GM21786 (cell line): ENCODE data around the gene KRT83.
"Not testable (repeated sequence)": the region's sequence is repeated elsewhere in the genome, so short reads cannot be mapped to it uniquely, and the experiment has no call there.

Experiments
- ATAC-seq: cut with Tn5 transposase; IDR thresholded peaks from one replicate; pipeline ENCODE4 v1.9.1; 2021; ENCODE audit not compliant: unreplicated experiment

The KRT83 gene

DNA sequence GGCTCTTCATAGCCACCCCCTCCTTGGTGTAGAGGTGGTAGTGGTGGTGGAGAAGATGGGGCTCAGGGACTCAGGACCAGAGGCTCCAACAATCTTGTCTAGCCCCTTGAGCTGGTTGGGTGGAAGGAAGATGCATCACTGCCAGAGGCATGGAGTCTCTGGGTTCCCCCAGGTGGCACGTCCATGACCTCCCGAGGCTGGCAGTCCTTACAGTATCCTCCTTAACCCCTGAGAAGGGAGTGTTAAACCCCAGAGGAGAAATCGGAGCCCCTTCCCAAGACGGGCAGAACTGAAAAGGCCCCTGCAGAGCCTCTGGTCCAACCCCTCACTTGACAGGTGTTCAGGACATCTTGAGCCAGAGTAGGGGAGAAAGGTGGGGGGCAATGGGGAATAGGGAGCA lies 9.1 kb downstream of the KRT83 start:
- ATAC-seq, result no peak

DNA sequence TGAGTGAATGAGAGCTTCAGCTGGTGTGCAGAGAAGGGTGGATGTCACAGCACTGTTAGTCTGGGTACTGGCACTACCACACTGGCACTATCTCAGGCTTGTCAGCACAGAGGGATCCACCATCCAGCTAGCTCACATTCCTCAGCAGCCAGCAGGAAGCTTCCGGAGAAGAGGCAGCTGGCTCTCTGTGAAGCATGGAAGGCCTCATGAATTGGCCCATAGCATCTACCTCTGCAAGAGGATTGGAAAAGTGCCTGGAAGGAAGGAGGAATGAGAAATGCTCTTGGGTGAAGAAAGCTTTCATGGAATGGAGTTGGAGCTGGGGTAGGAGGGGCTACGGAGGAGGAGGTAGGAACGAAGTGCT lies 9.9 kb downstream of the KRT83 start:
- ATAC-seq, result no peak

DNA sequence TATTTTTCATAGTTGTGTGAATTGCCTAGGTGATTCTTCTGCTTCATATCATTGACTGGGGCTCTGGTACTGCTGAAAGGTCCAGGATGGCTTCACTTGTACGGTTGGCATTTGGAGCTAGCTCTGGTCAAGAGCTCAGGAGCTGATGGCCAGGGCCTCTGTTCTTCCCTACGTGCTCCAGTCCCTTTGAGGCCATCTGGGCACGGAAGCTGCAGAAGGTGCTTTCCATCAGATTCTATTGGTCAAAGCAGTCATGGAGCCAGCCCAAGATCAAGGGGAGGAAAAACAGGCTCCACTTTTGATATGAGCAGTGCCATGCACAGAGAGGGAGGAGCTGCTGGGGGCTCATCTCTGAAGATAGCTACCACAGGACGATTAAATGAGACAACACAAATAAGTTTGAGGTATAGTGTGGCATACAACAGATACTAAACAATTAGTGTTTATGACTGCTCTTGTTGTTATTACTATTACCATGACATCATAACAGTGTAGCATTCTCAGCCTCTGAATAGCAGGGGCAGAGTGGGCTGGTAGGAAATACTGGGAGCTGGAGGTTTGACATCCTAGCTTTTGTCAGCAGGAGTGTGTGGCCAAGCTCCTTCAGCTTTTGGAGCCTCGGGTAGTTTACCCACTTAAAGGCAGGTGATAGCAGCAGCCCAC lies 10.4 kb downstream of the KRT83 start:
- ATAC-seq, result no peak

DNA sequence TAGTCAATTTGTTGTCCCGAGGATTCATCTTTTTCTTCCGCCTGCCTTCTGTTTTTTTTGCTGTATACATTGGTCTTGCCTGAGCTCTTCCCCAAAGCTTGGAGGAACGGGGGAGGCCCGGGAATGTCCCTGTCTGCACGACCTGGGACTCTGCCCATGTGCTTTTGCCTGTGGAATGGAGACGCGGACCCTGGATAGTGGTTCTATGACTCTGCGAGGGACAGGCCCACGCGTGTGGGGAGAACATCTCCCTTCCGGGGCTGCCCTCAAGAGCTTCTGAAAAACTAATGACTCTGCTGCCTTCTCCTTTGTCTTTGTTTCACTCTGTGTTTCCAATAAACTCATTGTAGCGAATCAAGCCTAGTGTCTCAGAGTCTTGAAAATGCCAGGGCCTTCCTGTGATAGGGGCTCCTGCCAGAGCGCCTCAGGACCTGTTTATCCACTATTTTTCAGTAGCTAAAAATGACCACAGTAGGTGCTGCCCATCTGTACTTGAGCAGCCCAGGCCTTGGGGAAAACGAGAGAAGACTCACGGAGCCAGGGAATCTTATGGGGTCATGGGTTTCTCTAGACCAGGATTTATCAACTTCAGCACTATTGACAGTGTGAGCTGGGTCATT lies 12.3 kb downstream of the KRT83 start:
- no peak for ATAC-seq

DNA sequence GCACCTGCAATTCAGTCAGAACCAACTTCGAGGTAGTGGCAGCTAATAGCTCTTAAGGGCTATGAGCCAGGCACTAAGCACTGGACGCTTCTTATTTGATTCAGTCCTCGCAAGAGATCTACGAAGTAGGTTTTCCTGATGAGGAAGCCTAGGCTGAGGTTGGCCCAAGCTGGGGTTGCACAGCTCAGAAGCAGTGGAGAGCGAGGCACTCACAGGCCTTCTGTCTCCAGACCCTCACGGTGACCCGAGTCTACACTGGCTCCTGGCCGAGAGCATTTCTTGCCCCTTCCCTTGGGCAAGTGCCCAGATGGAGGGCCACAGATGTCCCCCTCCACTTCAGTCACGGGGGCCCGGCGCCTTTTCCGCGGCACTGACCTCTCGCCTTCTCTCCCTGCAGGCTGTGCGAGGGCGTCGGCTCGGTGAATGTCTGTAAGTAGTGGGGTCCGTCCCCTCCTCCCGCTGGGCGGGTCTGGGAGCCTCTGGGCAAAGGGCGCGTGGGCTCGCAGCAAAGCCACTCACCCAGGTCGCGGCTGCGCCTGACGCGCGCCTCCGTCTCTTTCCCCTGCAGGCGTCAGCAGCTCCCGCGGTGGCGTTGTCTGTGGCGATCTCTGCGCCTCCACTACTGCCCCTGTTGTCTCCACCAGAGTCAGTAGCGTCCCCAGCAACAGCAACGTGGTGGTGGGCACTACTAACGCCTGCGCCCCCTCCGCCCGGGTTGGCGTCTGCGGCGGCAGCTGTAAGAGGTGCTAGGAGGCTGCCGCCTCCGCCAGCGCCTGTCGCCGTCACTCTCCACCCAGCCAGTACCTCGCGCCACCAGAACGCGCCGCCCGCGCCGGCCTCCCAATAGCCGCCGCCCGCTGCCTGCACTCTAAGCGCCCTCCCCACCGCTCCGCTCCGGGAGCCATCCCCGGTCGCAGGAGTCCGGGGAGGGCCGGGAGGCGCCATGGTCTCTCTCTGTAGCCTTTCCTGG lies 13.1 kb downstream of the KRT83 start:
- ATAC-seq, result no peak

DNA sequence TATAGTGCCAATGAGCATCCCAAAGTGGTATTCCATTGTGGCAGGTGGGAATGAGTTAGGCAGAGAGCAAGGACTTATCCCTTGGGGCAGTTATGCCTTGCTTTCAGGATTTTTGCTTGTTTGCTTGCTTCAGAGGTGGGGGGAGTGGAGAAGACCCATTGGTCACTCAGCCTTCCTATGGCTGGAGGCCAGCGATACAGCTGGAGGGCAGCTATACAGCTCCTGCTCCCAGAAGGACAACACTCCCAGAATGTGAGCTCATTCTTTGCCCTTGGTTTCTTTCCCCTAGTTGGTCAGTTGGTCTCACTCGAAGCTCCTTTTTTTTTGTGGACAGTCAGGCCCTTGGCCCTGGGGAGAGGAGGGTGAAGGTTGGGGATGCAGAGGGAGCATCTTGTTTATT lies 14.5 kb downstream of the KRT83 start:
- ATAC-seq, result no peak

DNA sequence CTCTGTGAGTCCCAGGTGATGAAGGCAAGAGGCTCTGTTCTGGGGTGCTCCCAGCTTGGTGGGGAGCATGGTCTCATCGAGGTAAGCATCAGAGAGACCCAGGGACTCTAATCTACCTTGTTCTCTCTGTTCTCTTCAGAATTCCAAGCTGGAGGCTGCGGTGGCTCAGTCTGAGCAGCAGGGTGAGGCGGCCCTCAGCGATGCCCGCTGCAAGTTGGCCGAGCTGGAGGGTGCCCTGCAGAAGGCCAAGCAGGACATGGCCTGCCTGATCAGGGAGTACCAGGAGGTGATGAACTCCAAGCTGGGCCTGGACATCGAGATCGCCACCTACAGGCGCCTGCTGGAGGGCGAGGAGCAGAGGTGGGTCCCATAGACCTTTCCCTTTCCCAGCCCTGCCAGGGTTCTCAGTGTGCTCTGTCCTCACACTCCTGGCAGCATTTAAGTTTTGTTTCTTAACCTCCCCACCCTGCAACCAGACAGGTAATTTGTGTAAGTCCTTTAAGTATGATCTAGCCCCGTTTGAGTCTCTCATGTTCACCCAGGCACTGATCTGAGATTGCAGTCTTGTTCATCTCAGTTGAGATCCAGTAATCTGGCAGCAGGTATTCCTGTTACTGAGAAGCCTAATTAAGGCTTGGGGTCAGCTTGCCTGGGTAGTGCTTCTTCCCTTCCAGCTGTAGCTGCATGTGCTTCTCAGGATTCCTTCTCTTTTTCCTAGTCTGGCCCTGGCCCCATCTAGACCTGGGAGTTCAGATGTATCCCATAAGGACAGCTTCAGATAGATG lies 15.1 kb downstream of the KRT83 start:
- no peak for ATAC-seq

DNA sequence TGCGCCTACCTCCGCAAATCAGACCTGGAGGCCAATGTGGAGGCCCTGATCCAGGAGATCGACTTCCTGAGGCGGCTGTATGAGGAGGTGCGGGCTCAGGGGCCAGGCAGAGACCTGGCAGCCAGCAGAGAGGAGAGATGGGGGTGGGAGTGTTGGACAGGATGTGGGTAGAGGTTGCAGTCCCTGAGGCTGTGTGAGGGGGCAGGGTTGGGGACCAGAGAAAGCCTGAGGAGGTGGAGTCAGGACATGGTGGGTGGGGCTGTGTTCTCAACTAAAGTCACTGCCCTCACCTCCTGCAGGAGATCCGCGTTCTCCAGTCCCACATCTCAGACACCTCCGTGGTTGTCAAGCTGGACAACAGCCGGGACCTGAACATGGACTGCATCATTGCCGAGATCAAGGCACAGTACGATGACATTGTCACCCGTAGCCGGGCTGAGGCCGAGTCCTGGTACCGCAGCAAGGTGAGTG lies 16.2 kb downstream of the KRT83 start:
- ATAC-seq, result peak; percentile 77

DNA sequence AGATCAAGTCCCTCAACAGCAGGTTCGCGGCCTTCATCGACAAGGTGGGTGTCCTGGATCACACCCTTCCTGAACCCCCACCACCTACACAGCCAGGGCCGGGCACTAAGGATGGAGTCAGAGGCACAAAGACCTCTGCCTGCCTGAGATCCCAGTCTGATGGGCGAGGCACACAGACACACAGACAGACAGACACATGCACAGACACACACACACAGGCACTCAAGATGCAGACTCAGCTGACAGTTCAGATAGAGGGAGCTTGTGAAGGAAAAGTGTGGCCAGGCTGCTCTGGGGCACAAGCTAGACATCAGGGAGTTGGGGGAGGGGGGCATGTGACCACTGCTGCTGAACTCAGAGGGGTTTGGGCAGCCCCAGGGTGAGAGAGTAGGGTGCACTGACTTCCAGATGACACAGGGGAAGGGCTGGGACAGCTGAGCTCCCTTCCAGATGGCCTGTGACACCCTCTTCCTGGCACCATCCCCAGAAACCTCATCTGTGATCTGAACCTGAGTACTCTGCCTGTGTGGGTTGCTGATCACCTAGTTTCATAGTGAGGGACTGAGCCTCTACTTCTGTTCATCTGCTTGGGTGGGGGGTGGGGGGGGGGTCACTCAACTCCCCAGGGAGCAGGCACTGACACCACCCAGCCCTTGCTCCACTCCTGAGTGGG lies 18.8 kb downstream of the KRT83 start:
- ATAC-seq, result not testable (repeated sequence)

DNA sequence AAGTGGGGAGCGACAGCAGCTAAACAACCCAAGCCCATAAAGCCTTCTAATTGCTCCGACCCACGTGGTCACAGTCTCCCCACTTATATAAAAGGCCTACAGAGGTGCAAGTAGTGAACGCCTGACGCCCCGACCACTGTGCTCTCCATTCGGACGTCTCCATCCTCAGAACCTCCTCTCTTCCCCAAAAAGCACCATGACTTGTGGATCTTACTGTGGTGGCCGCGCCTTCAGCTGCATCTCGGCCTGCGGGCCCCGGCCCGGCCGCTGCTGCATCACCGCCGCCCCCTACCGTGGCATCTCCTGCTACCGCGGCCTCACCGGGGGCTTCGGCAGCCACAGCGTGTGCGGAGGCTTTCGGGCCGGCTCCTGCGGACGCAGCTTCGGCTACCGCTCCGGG lies 19.5 kb downstream of the KRT83 start:
- not testable (repeated sequence) for ATAC-seq

DNA sequence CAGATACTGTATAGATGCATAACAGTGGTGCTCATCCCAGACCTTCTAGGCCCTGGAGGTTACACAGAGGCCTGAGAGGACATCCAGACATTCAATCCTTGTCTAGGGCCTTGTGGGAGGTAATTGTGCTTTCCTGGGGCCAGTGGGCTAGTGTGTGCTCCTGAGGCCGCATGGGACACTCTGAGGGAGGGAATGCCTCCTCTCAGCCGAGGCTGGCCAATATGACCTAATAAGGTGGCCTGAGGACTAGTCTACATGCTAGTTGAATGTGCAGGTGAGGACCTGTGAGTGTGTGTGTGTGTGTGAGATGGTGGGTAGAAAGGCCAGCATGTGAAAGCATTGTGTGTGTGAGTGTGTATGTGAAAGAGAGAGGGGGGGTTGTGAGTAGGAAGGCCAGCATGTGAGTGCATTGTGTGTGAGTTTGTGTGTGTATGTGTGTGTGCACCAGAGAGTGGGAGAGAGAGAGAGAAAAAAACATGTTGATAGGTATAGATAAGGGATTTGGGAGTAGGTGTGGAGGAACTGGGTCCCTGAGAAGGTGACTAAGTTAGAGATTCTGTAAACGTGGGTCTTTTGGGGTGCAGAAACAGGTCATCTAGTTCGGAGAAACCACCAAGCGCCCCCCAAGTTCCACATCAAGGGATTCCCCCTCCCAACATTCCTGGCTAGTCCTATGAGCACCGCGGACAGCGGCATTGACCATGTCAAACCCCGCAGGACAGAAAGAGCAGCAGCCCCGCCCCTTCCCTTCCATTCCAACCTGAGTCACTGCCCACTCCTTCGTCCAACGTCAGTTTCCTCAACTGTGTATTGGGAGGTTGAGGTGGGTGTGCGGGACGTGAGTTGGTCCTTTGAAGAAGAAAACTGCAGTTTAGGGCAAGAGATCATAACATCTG lies 20.2 kb downstream of the KRT83 start:
- ATAC-seq, result no peak

DNA sequence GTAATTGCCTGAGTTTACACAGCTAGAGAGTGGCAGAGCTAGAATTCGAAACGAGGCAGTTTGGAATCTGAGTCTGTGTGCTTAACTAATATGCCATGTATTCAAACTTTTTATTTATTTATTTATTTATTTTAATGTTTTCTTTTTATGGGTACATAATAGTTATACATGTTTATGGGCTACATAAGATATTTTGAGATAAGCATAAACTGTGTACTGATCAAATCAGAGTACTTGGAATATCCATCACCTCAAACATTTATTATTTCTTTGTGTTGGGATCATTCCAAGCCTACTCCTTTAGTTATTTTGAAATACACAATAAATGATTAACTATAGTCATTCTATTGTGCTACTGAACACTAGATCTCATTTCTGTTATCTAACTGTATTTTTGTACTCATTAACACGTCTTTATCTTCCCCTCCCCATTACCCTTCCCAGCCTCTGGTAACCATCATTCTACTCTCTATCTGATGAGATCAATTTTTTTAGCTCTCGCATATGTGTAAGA lies 22.5 kb downstream of the KRT83 start:
- ATAC-seq, result no peak

DNA sequence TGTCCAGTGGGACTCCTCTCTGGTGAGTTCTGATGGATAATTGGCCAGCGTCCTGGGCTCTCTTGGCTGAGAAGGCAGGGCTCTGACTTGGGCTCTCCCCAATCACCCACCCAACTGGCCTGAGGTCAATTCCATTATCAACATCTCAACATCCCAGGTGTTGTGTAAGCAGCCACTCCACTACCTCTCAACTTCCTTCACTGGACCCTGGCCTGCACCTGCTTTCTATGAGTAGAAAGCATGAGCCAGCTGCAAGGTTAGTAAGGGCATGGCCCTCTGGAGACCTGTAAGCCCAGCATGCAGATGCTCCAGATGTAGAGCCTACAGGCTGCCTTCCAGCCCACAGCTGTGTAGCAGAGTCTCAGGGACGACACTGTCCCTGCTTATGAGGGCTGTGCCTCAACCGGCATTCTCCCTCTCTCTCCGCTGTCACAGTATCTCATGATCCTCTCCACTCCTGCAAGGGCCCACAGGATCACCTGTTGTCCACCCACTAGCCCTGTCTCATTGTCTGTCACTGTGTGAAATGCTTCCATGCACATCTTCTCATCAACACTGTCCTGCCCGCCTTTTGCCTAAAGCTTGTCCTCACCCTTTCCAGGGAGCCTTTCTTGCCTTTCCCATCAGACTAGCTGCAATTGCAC lies 24.5 kb downstream of the KRT83 start:
- ATAC-seq, result no peak

DNA sequence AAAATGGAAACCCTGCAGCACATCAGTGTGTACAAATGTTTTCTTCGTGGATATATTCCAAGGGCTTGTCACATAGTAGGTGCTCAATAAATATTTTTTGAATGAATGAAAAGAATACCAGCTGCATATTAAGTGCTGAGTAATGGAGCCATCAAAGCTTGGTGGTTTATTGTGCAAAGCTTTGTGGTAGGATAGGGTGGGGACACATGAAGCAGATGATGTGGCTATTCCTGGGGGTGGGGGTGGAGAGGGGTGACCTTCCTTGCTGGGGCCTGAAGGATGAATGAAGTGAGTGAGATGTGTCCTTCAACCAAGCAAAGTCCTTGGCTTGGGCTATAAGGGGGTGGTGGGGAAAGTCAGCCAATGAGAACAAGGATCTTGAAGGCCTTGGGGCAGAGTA lies 25.5 kb downstream of the KRT83 start:
- ATAC-seq, result no peak

DNA sequence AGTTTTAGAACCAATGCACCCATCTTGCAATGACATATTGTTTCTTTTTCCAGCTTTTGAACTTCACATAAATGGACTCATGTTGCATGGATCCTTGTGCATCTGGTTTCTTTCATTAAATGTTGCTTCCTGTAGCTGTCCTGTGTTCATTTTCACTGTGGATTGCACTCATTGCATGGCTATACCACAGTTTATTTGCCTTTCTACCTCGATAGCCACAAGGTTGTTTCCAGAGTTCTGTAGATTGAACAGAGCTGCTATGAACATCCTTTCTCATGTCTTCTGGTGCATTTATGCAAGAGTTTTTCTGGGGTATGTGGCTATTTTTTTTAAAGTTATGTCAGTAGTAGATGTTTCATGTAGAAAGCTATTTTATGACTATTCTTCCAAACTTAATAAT lies 26.4 kb downstream of the KRT83 start:
- ATAC-seq, result no peak

DNA sequence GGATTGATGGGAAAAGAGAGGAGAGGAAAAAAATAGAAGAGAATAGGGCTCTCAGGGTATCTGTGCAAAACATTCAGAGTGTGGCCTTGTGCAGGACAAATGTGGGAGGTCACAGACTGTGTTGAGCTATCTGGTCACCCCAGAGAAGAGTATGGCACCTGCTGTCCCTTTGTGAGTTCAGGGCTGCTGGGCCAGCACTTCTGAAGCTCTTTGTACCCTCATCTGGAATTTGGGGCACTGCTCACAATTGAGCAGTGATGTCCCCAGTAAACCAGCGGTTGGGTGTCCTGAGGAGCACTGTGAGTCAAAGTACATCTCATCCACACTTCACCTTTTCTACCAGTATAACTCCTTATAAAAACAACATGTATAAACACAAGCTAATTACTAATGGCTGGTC lies 27.3 kb downstream of the KRT83 start:
- no peak for ATAC-seq

DNA sequence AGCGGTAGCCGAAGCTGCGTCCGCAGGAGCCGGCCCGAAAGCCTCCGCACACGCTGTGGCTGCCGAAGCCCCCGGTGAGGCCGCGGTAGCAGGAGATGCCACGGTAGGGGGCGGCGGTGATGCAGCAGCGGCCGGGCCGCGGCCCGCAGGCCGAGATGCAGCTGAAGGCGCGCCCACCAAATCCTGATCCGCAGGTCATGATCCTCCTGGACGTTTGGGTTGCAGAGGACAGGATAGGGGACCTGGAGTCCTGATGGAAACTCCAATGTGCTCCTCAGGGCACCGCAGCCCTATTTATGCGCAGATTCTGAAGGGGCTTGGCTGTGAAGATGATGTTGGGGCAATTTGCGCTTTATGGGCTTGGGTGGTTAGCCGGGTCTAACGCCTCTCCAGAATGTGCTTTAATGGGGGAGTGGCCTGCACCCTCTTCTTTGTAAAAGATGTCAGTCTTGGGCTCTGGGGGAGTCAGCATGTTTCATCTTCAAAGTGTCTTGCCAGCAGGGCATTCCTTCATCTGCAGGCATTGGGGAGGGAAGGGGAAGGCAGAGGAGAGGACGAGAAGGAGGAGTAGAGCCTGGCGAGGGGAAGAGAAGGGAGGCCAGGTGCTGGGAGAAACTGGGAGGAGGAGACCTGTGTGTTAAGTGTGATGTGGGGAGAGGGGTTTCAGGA lies 29.8 kb downstream of the KRT83 start, which contains the start of gene KRT81:
Gene KRT81 (minus strand): TSS at position 268 of the 669 bp plus-strand sequence. CDS start 69 bp downstream, at position 199.
- no peak for ATAC-seq

DNA sequence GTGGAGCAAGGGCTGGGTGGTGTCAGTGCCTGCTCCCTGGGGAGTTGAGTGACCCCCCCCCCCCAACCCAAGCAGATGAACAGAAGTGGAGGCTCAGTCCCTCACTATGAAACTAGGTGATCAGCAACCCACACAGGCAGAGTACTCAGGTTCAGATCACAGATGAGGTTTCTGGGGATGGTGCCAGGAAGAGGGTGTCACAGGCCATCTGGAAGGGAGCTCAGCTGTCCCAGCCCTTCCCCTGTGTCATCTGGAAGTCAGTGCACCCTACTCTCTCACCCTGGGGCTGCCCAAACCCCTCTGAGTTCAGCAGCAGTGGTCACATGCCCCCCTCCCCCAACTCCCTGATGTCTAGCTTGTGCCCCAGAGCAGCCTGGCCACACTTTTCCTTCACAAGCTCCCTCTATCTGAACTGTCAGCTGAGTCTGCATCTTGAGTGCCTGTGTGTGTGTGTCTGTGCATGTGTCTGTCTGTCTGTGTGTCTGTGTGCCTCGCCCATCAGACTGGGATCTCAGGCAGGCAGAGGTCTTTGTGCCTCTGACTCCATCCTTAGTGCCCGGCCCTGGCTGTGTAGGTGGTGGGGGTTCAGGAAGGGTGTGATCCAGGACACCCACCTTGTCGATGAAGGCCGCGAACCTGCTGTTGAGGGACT lies 30.6 kb downstream of the KRT83 start:
- not testable (repeated sequence) for ATAC-seq
